ENCODE results near the gene TTLL1. TPM values are rescaled to one million over a fixed set of nuclear protein-coding genes. Genes with fewer than 3 reads are reported as not detected.

Gene TTLL1
- total and polyA plus RNA-seq, 9 of the 15 experiments (the other 6 are each of a cell fraction or from before 2014, with no cell fraction given) = 0.06 to 0.85 (median 0.17) TPM

GRCh38 chr22:43090130-43090789 is 1.1 kb upstream of the TTLL1 start (continued):
- TF ChIP-seq ZMIZ1 (IDR thresholded peaks at IDR 0.05; ENCODE audit: low read depth in 2 of 2, low read length in 2 of 2) = 0 out of 4 replicates have a peak, but pooled peaks of 1 of the 2 experiments have one; percentile 21
- TF ChIP-seq REST (IDR thresholded peaks at IDR 0.05; ENCODE audit: borderline replicate concordance) = peak; percentile 43
- TF ChIP-seq REST (CRISPR knock-in tag; IDR thresholded peaks at IDR 0.05; ENCODE audit: low read depth) = no peak
- peak; percentile 55; the same call in 1 of the 2 replicates for TF ChIP-seq C11orf30 (IDR thresholded peaks at IDR 0.05; ENCODE audit: low read depth)
- no peak for TF ChIP-seq ZNF165 (CRISPR knock-in tag; IDR thresholded peaks at IDR 0.05; ENCODE audit: borderline replicate concordance)
- no peak for TF ChIP-seq CCAR2 (IDR thresholded peaks at IDR 0.05; ENCODE audit: low read depth, low read length)
- TF ChIP-seq CTCF (IDR thresholded peaks at IDR 0.05 in 2 of 3, conservative IDR thresholded peaks at IDR 0.05 in 1 of 3; ENCODE audit: insufficient read depth in 2 of 3, low read depth in 1 of 3, low read length in 3 of 3) = peak; percentile 57 to 71 (median 63); a peak in 5 of 6 replicates
- TF ChIP-seq MAFF (IDR thresholded peaks at IDR 0.05; ENCODE audit: low read length) = peak; percentile 49; the same call in 1 of the 2 replicates
- no peak for TF ChIP-seq ZZZ3 (IDR thresholded peaks at IDR 0.05)
- TF ChIP-seq HDAC8 (tag; IDR thresholded peaks at IDR 0.05) = no peak

Measured in K562 (cell line).